Measurements from ENCODE around the gene MCOLN3.

Gene MCOLN3

GRCh38 chr1:85048296-85049064 lies at the start of gene MCOLN3:
TSS of gene MCOLN3 (minus strand) at chr1:85048500. CDS start at chr1:85045360, 3,140 bp downstream.
- DNase-seq, result peak; percentile 54

GRCh38 chr1:85093644-85094043 lies 45.3 kb upstream of the MCOLN3 start:
- no peak for DNase-seq

- DNase-seq, result no peak
Observed at GRCh38 chr1:85091671-85092280, 43.5 kb upstream of the MCOLN3 start.

GRCh38 chr1:85090225-85090624 lies 41.9 kb upstream of the MCOLN3 start:
- no peak for DNase-seq

GRCh38 chr1:85089203-85089602 lies 40.9 kb upstream of the MCOLN3 start:
- no peak for DNase-seq

GRCh38 chr1:85088408-85088784 lies 40.1 kb upstream of the MCOLN3 start:
- DNase-seq, result no peak

GRCh38 chr1:85087659-85088407 lies 39.5 kb upstream of the MCOLN3 start:
- DNase-seq, result no peak

- DNase-seq, result no peak
Observed at GRCh38 chr1:85085417-85085816, 37.1 kb upstream of the MCOLN3 start.

GRCh38 chr1:85078903-85079302 lies 30.6 kb upstream of the MCOLN3 start:
- no peak for DNase-seq

- DNase-seq, result no peak
Observed at GRCh38 chr1:85074365-85074964, 26.2 kb upstream of the MCOLN3 start.

- no peak for DNase-seq
Observed at GRCh38 chr1:85070972-85071492, 22.7 kb upstream of the MCOLN3 start.

- no peak for DNase-seq
Observed at GRCh38 chr1:85068846-85069245, 20.5 kb upstream of the MCOLN3 start.

GRCh38 chr1:85065550-85065949 lies 17.2 kb upstream of the MCOLN3 start:
- DNase-seq, result no peak

- no peak for DNase-seq
Observed at GRCh38 chr1:85062425-85063026, 14.2 kb upstream of the MCOLN3 start.

- DNase-seq, result peak; percentile 78
Observed at GRCh38 chr1:85061711-85062424, 13.6 kb upstream of the MCOLN3 start.

- DNase-seq, result no peak
Observed at GRCh38 chr1:85060038-85060437, 11.7 kb upstream of the MCOLN3 start.

GRCh38 chr1:85059563-85059962 lies 11.3 kb upstream of the MCOLN3 start:
- DNase-seq, result no peak

- no peak for DNase-seq
Observed at GRCh38 chr1:85058786-85059185, 10.5 kb upstream of the MCOLN3 start.

- no peak for DNase-seq
Observed at GRCh38 chr1:85058311-85058710, 10.0 kb upstream of the MCOLN3 start.

- DNase-seq, result no peak
Observed at GRCh38 chr1:85054664-85055063, 6.4 kb upstream of the MCOLN3 start.

- no peak for DNase-seq
Observed at GRCh38 chr1:85049735-85050166, 1.5 kb upstream of the MCOLN3 start.
